K562 (cell line): ENCODE data around the gene MLXIPL. TPM values are rescaled to one million over a fixed set of nuclear protein-coding genes. Genes with fewer than 3 reads are reported as not detected.

Source experiments
- BCL6 ChIP-seq: fragments of 250-450 bp; sonication (Bioruptor Pico); IDR thresholded peaks from 2 replicates; pipeline ENCODE4 v1.4.0; 2020
- CBFA2T2 ChIP-seq: fragments of 450-650 bp; conservative IDR thresholded peaks from 2 replicates; pipeline ENCODE4 v1.6.1; 2017; ENCODE audit warnings: mild to moderate bottlenecking
- HLTF ChIP-seq: fragments of 450-650 bp; IDR thresholded peaks from 2 replicates; pipeline ENCODE4 v1.6.1; 2016
- ILF3 ChIP-seq: fragments of 450-650 bp; IDR thresholded peaks from 2 replicates; pipeline ENCODE4 v1.6.1; 2018; ENCODE audit warnings: antibody characterized with exemption, mild to moderate bottlenecking, moderate library complexity, borderline replicate concordance
- KAT2B ChIP-seq: IDR thresholded peaks from one replicate; pipeline ENCODE4 v1.6.1; 2012; ENCODE audit warnings: low read depth, mild to moderate bottlenecking, control low read depth, inconsistent platforms, low read length, moderate library complexity
- KLF6 ChIP-seq: fragments of 250-450 bp; sonication (Bioruptor Pico); IDR thresholded peaks from 2 replicates; pipeline ENCODE4 v1.4.0; 2020; ENCODE audit warnings: mild to moderate bottlenecking, moderate library complexity, borderline replicate concordance
- MIER1 ChIP-seq: fragments of 450-650 bp; IDR thresholded peaks from 2 replicates; pipeline ENCODE4 v1.6.1; 2016; ENCODE audit warnings: antibody characterized with exemption, mild to moderate bottlenecking, low read depth
- NFXL1 ChIP-seq: fragments of 450-650 bp; formaldehyde crosslinking; IDR thresholded peaks from 2 replicates; pipeline ENCODE4 v1.4.0; 2021; ENCODE audit warnings: mild to moderate bottlenecking
- NONO ChIP-seq, 2 experiments: fragments of 200-400 bp in 1 of 2; fragments of 450-650 bp in 1 of 2; formaldehyde crosslinking in 1 of 2; IDR thresholded peaks; 2 replicates each; pipeline ENCODE4 v1.6.1; 2017; ENCODE audit warnings: low read depth in 2 of 2, mild to moderate bottlenecking in 2 of 2, moderate library complexity in 2 of 2, low read length in 1 of 2
- NR1H2 ChIP-seq: sonication (generic); formaldehyde crosslinking; IDR thresholded peaks from 2 replicates; pipeline ENCODE4 v1.4.0; 2020; ENCODE audit warnings: mild to moderate bottlenecking, missing genetic modification reagents
- RBFOX2 ChIP-seq: fragments of 200-400 bp; formaldehyde crosslinking; IDR thresholded peaks from 2 replicates; pipeline ENCODE4 v1.6.1; 2017; ENCODE audit warnings: low read depth, mild to moderate bottlenecking, low read length, moderate library complexity
- SP2 ChIP-seq: IDR thresholded peaks from 2 replicates; pipeline ENCODE4 v1.6.1; 2011; ENCODE audit warnings: mild to moderate bottlenecking, low read depth, low read length, moderate library complexity; ENCODE audit not compliant: poor library complexity, severe bottlenecking; ENCODE audit errors: extremely low read depth
- SREBF2 ChIP-seq: sonication (generic); formaldehyde crosslinking; IDR thresholded peaks from 2 replicates; pipeline ENCODE4 v1.4.0; 2020; ENCODE audit warnings: mild to moderate bottlenecking, missing genetic modification reagents
- STAG1 ChIP-seq: sonication (generic); formaldehyde crosslinking; IDR thresholded peaks from 2 replicates; pipeline ENCODE4 v1.5.0; 2020; ENCODE audit warnings: missing genetic modification reagents, borderline replicate concordance
- U2AF2 ChIP-seq: fragments of 200-400 bp; formaldehyde crosslinking; optimal IDR thresholded peaks from 2 replicates; pipeline ENCODE3; 2017; ENCODE audit warnings: low read depth, mild to moderate bottlenecking, low read length
- ZBTB8A ChIP-seq: fragments of 450-650 bp; IDR thresholded peaks from 2 replicates; pipeline ENCODE4 v1.6.1; 2018; ENCODE audit warnings: mild to moderate bottlenecking, moderate library complexity; ENCODE audit not compliant: partially characterized antibody
- ZFP36 ChIP-seq: fragments of 150-350 bp; IDR thresholded peaks from 2 replicates; pipeline ENCODE4 v1.6.1; 2018; ENCODE audit warnings: low read length, low read depth; ENCODE audit not compliant: partially characterized antibody
- ZNF3 ChIP-seq: fragments of 250-450 bp; sonication (Bioruptor Pico); IDR thresholded peaks from 2 replicates; pipeline ENCODE4 v1.5.0; 2021; ENCODE audit warnings: mild to moderate bottlenecking, moderate library complexity
- polyA plus RNA-seq, 8 experiments: library from polyadenylated mRNA; depleted of rRNA in 4 of 8; stranded (reverse) in 5 of 8; unstranded in 3 of 8; fragments of >200 nt; fragmentation: Nextera tagmentation in 2 of 8; fragmentation: Illumina TruSeq in 1 of 8; extraction: Ambion mirVana in 2 of 8; extraction: Trizol in 1 of 8; gene quantifications; 2 replicates each; pipeline versions ENCODE4 v1.2.1 to v1.2.3, GENCODE V29; 2011 to 2014; ENCODE audit warnings: inconsistent platforms in 1 of 8, missing spikeins in 1 of 8
- total RNA-seq, 7 experiments: library from RNA; depleted of rRNA in 6 of 7; stranded (reverse); fragments of >200 nt in 6 of 7; fragmentation: Illumina TruSeq in 2 of 7; extraction: Trizol in 2 of 7; gene quantifications; 2 replicates each; pipeline versions ENCODE4 v1.2.1 to v1.2.3, GENCODE V29; 2011 to 2021; ENCODE audit warnings: low replicate concordance in 1 of 7
- TF ChIP-seq, protein P1 (sequence below): sonication (generic); formaldehyde crosslinking; IDR thresholded peaks from 2 replicates; pipeline ENCODE4 v1.8.1; 2022; ENCODE audit warnings: missing genetic modification reagents
- TF ChIP-seq, protein P2 (sequence below): fragments of 450-650 bp; IDR thresholded peaks from 2 replicates; pipeline ENCODE4 v1.6.1; 2017; ENCODE audit warnings: antibody characterized with exemption
- TF ChIP-seq, protein P3 (sequence below), 3 experiments: fragments of 200-800 bp in 1 of 3; sonication (Bioruptor generic) in 1 of 3; sonication (generic) in 1 of 3; formaldehyde crosslinking in 1 of 3; IDR thresholded peaks; 2 replicates each; pipeline versions ENCODE4 v1.6.1 to v1.8.0; 2016 to 2022; ENCODE audit warnings: mild to moderate bottlenecking in 2 of 3, missing compliant biosample characterization in 2 of 3, missing genetic modification characterization in 2 of 3, missing genetic modification reagents in 1 of 3
- TF ChIP-seq, protein P4 (sequence below): fragments of 450-650 bp; formaldehyde crosslinking; IDR thresholded peaks from 2 replicates; pipeline ENCODE4 v1.4.0; 2020; ENCODE audit warnings: mild to moderate bottlenecking

Gene MLXIPL
- total and polyA plus RNA-seq, 9 of the 15 experiments (the other 6 are each of a cell fraction or from before 2014, with no cell fraction given): 0.11 to 18.4 (median 1.4) TPM

- TF ChIP-seq, protein P1, sequence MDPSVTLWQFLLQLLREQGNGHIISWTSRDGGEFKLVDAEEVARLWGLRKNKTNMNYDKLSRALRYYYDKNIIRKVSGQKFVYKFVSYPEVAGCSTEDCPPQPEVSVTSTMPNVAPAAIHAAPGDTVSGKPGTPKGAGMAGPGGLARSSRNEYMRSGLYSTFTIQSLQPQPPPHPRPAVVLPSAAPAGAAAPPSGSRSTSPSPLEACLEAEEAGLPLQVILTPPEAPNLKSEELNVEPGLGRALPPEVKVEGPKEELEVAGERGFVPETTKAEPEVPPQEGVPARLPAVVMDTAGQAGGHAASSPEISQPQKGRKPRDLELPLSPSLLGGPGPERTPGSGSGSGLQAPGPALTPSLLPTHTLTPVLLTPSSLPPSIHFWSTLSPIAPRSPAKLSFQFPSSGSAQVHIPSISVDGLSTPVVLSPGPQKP (CRISPR knock-in tag): no peak
- no peak for TF ChIP-seq KAT2B
- no peak for TF ChIP-seq CBFA2T2
- 0 out of 2 replicates have a peak, but pooled peaks have one; percentile 45 for TF ChIP-seq SREBF2 (CRISPR knock-in tag)
- no peak for TF ChIP-seq KLF6
- TF ChIP-seq SP2: no peak
- no peak for TF ChIP-seq HLTF
- no peak for TF ChIP-seq STAG1 (CRISPR knock-in tag)
- TF ChIP-seq RBFOX2: no peak
- TF ChIP-seq ZNF3 (CRISPR knock-in tag): no peak
- no peak for TF ChIP-seq NFXL1
- TF ChIP-seq NONO (IDR thresholded peaks at IDR 0.05; ENCODE audit: low read depth in 2 of 2, low read length in 1 of 2): no peak
- TF ChIP-seq, protein P2, sequence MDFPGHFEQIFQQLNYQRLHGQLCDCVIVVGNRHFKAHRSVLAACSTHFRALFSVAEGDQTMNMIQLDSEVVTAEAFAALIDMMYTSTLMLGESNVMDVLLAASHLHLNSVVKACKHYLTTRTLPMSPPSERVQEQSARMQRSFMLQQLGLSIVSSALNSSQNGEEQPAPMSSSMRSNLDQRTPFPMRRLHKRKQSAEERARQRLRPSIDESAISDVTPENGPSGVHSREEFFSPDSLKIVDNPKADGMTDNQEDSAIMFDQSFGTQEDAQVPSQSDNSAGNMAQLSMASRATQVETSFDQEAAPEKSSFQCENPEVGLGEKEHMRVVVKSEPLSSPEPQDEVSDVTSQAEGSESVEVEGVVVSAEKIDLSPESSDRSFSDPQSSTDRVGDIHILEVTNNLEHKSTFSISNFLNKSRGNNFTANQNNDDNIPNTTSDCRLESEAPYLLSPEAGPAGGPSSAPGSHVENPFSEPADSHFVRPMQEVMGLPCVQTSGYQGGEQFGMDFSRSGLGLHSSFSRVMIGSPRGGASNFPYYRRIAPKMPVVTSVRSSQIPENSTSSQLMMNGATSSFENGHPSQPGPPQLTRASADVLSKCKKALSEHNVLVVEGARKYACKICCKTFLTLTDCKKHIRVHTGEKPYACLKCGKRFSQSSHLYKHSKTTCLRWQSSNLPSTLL: no peak
- no peak for TF ChIP-seq U2AF2
- no peak for TF ChIP-seq ZFP36
- TF ChIP-seq, protein P3, sequence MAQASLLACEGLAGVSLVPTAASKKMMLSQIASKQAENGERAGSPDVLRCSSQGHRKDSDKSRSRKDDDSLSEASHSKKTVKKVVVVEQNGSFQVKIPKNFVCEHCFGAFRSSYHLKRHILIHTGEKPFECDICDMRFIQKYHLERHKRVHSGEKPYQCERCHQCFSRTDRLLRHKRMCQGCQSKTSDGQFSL (CRISPR knock-in tag; IDR thresholded peaks at IDR 0.05): no peak
- TF ChIP-seq, protein P3 (tag; IDR thresholded peaks at IDR 0.05): no peak
- TF ChIP-seq BCL6: no peak
- TF ChIP-seq ILF3: no peak
- TF ChIP-seq, protein P4, sequence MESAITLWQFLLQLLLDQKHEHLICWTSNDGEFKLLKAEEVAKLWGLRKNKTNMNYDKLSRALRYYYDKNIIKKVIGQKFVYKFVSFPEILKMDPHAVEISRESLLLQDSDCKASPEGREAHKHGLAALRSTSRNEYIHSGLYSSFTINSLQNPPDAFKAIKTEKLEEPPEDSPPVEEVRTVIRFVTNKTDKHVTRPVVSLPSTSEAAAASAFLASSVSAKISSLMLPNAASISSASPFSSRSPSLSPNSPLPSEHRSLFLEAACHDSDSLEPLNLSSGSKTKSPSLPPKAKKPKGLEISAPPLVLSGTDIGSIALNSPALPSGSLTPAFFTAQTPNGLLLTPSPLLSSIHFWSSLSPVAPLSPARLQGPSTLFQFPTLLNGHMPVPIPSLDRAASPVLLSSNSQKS (CRISPR knock-in tag): no peak
- TF ChIP-seq MIER1: no peak
- TF ChIP-seq NR1H2: 0 out of 2 replicates have a peak, but pooled peaks have one; percentile 35
- no peak for TF ChIP-seq ZBTB8A
Measured at GRCh38 chr7:73567846-73568685, 56.3 kb downstream of the MLXIPL start (continued).
